Neural cell (in vitro differentiated cells): ENCODE results near the gene LRRK2.

ENCODE experiments used
- MXI1 ChIP-seq: fragments of 450-650 bp; conservative IDR thresholded peaks from 2 replicates; pipeline ENCODE4 v1.6.1; 2014; ENCODE audit warnings: antibody characterized with exemption, mild to moderate bottlenecking; ENCODE audit not compliant: poor library complexity, severe bottlenecking
- POLR2AphosphoS5 ChIP-seq: IDR thresholded peaks from 2 replicates; pipeline ENCODE4 v1.6.1; 2012
- REST ChIP-seq: IDR thresholded peaks from 2 replicates; pipeline ENCODE4 v1.6.1; 2012; ENCODE audit warnings: borderline replicate concordance

- TF ChIP-seq POLR2AphosphoS5 (no peak), MXI1 (no peak), REST (no peak)
These were observed 75.7 kb downstream of the LRRK2 start for GRCh38 chr12:40300490-40300889.
